ENCODE data around the gene EZH2. TPM values are rescaled to one million over a fixed set of nuclear protein-coding genes. Genes with fewer than 3 reads are reported as not detected.

The EZH2 gene
- 7.8 and 11.8 TPM in 2 replicates for total RNA-seq

GRCh38 chr7:148884049-148884298 is at the start of gene EZH2:
EZH2 (minus strand) TSS chr7:148884291; CDS start chr7:148847298, 36,993 bp downstream.

Other genes with a start within 250 kb of the EZH2 start
- 49.3 and 58.0 TPM in 2 replicates for gene CUL1, start 185.4 kb downstream of the EZH2 start, total RNA-seq
- 339 and 359 TPM in 2 replicates for gene PDIA4, start 144.2 kb upstream of the EZH2 start, total RNA-seq
- gene ZNF786, start 206.4 kb upstream of the EZH2 start, total RNA-seq: 3.2 and 3.7 TPM in 2 replicates
- gene ZNF425, start 242.0 kb upstream of the EZH2 start, total RNA-seq: 1.1 and 1.4 TPM in 2 replicates